Endothelial cell of umbilical vein (primary cell): Measurements from ENCODE around the gene PARS2.

Experiments used
- CTCF ChIP-seq, 2 donors: IDR thresholded peaks; 1 replicate in 1 of 2; 2 replicates in 1 of 2; pipeline ENCODE4 v1.5.1; 2011; ENCODE audit warnings: low read length in 2 of 2, mild to moderate bottlenecking in 2 of 2, moderate library complexity in 2 of 2, control low read depth in 1 of 2, inconsistent platforms in 1 of 2, low read depth in 1 of 2; ENCODE audit not compliant: insufficient read depth in 1 of 2; ENCODE audit errors: extremely low read depth in 1 of 2
- EZH2 ChIP-seq: IDR thresholded peaks from 2 replicates; pipeline ENCODE4 v1.6.1; 2012; ENCODE audit warnings: borderline replicate concordance, low read depth, mild to moderate bottlenecking, moderate library complexity, low read length, inconsistent platforms; ENCODE audit not compliant: severe bottlenecking

GRCh38 chr1:54716299-54717047 lies 47.9 kb downstream of the PARS2 start:
- TF ChIP-seq CTCF (IDR thresholded peaks at IDR 0.05; ENCODE audit: extremely low read depth in 1 of 2, insufficient read depth in 1 of 2, low read depth in 1 of 2, low read length in 2 of 2) (no peak), EZH2 (no peak)
